ENCODE results near the gene IL1RAP.

IL1RAP gene

DNA sequence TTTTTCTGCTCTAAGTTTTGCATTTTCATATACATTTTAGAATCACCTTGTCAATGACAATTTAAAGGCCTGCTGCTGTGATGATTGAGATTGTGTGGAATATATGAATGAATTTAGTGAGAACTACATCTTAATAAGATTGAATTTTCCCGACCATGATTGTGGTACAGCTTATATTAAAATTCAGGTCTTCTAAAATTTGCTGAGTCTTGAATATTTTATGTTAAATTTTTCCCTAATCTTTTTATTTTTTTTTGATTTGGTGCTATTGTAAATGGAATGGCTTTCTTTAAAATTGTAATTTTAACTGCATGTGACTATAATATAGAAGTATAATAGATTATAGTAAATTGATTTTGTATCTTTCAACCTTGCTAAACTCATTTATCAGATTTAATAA lies 172.1 kb downstream of the IL1RAP start:
- H3K9me3 ChIP-seq (ENCODE audit: control insufficient read depth, insufficient read depth, low read length), result no peaks in the 10 kb centered on the region
- no peaks in the 10 kb centered on the region for H3K4me1 ChIP-seq (ENCODE audit: insufficient read depth, low read length)
- H3K9ac ChIP-seq (ENCODE audit: low read depth, low read length), result no peak overlapping the region
- no peaks in the 10 kb centered on the region for H3K36me3 ChIP-seq (ENCODE audit: insufficient read depth, low read length)

GRCh38 chr3:190690246-190690645 lies 176.4 kb downstream of the IL1RAP start:
- H3K9me3 ChIP-seq (ENCODE audit: control insufficient read depth, insufficient read depth, low read length), result no peaks in the 10 kb centered on the region
- no peaks in the 10 kb centered on the region for H3K36me3 ChIP-seq (ENCODE audit: insufficient read depth, low read length)
- H3K4me1 ChIP-seq (ENCODE audit: insufficient read depth, low read length), result no peaks in the 10 kb centered on the region
- no peak overlapping the region for H3K9ac ChIP-seq (ENCODE audit: low read depth, low read length)

DNA sequence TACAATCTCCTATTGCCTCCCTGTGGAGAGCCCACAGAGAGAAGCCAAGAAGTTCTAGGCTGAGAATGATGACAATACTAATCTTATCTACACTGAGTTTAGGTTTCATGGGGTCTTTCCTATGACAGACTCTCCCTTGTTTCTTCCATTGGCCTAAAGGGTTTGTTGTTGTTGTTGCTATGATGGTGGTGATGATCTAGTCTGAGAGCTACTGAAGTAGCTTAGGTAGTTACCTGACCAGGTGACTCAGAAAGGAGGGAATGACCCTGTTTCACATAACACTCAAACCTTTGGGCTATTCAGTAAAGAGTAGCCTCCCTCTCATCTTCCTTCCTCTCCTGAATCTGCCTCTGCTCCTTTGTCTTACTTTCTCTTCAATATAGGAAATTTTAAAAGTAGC lies 178.4 kb downstream of the IL1RAP start:
- no peaks in the 10 kb centered on the region for H3K4me1 ChIP-seq (ENCODE audit: insufficient read depth, low read length)
- H3K9ac ChIP-seq (ENCODE audit: low read depth, low read length), result no peak overlapping the region
- no peaks in the 10 kb centered on the region for H3K9me3 ChIP-seq (ENCODE audit: control insufficient read depth, insufficient read depth, low read length)
- no peaks in the 10 kb centered on the region for H3K36me3 ChIP-seq (ENCODE audit: insufficient read depth, low read length)

DNA sequence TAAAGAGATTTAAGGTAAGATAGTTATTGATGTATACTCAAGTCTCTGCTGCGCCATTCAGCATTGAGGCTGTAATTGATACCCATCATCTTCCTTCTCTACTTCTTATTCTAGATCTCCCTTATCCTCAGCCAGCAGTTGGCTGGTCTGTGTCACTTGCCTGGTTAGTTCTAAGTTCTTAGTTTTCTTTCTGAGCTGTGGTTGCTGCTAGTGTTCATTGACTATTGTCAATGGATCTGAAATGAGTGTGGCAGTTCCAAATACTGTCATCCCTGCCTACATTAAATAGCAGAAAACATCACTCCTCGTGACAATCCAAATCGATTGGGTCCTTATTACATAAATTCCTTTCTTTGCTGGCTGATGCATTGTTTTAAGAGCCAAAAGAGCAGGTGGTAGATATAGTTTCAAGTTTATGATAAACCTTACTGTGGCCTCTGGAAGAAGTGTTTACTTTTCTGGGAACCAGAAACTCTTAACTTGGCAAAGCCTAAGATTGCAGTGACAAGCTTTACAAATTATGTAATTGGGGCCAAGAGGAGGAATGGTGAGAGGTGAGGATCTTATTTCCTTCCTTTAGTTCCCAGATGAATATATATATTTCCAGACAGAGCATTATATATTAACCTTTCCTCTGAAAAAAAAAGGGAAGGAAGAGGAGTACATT lies 180.6 kb downstream of the IL1RAP start:
- no peaks in the 10 kb centered on the region for H3K36me3 ChIP-seq (ENCODE audit: insufficient read depth, low read length)
- no peak overlapping the region for H3K9ac ChIP-seq (ENCODE audit: low read depth, low read length)
- H3K9me3 ChIP-seq (ENCODE audit: control insufficient read depth, insufficient read depth, low read length), result no peaks in the 10 kb centered on the region
- no peaks in the 10 kb centered on the region for H3K4me1 ChIP-seq (ENCODE audit: insufficient read depth, low read length)

DNA sequence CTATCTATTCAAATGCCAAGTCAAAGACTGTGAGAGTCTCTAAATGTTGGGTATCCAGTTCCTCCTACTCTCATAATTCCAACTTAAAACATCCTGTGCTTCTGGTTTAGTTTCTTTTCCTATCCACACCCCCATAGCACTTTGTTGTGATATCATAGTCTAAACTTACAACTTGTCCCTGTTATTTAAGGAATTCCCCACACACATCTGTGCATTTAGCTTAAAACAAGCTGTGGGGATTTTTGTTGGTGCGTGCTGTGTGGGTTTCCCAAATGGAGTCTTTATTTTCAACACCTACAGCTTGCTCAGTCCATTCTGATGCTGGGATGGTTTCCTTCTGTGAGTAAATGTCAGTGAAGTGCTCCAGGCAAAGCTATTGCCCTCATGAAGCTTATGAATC lies 181.3 kb downstream of the IL1RAP start:
- Histone ChIP-seq H3K4me1 (ENCODE audit: insufficient read depth, low read length) (no peaks in the 10 kb centered on the region), H3K9me3 (ENCODE audit: control insufficient read depth, insufficient read depth, low read length) (no peaks in the 10 kb centered on the region), H3K36me3 (ENCODE audit: insufficient read depth, low read length) (no peaks in the 10 kb centered on the region), H3K9ac (ENCODE audit: low read depth, low read length) (no peak overlapping the region)

- Histone ChIP-seq H3K9me3 (ENCODE audit: control insufficient read depth, insufficient read depth, low read length) (no peaks in the 10 kb centered on the region), H3K36me3 (ENCODE audit: insufficient read depth, low read length) (no peaks in the 10 kb centered on the region), H3K4me1 (ENCODE audit: insufficient read depth, low read length) (no peaks in the 10 kb centered on the region), H3K9ac (ENCODE audit: low read depth, low read length) (no peak overlapping the region)
Observed at GRCh38 chr3:190695994-190696393, 182.1 kb downstream of the IL1RAP start.

DNA sequence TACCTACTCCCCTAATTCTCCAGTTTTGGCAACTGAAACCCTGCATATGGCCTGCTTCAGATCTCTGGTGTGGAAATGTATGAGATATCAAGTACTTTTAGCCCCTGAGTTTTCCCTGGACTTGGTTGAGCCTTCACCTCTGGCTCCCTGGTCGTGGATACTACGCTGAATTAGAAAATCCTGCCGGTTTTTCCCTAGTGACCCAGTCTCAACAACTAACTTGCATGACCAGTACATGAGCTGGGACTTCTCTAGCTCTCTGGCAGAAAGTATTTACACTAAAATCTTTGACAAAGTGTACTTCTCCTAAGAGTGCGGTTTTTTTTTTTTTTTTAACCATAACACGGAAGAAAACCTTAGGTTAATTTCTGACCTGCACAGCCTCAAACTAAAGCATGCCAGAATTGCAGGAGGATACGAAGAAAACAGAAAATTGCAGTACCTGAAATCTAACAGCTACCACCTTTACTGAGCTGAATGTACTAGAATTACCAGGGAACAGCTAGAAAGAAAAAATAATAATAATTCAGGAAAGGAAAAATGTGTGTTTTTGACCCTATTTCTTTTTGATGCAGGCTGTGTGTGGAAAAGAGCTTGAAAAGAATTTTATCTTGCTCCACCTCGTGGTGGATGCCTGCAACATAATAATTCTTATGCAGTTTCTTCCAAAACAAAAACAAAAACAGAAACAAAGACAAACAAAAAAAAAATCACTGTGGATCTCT lies 183.1 kb downstream of the IL1RAP start:
- Histone ChIP-seq H3K36me3 (ENCODE audit: insufficient read depth, low read length) (no peaks in the 10 kb centered on the region), H3K4me1 (ENCODE audit: insufficient read depth, low read length) (no peaks in the 10 kb centered on the region), H3K9ac (ENCODE audit: low read depth, low read length) (no peak overlapping the region), H3K9me3 (ENCODE audit: control insufficient read depth, insufficient read depth, low read length) (no peaks in the 10 kb centered on the region)

DNA sequence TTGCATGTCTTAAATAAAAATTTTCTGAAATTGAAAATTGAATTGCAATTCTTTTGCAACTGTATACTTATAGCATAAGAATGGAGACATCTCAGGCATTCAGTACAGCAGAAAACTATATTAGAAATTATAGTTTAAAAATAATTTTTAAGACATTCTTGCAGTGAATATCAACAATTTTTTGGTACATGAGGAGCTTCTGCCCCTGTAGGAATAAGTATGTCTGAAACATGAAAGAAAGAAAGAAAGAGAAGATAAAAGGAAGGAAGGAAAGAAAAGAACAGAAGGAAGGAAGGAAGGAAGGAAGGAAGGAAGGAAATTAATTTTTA lies 183.6 kb downstream of the IL1RAP start:
- Histone ChIP-seq H3K4me1 (ENCODE audit: insufficient read depth, low read length) (no peaks in the 10 kb centered on the region), H3K36me3 (ENCODE audit: insufficient read depth, low read length) (no peaks in the 10 kb centered on the region), H3K9me3 (ENCODE audit: control insufficient read depth, insufficient read depth, low read length) (no peaks in the 10 kb centered on the region), H3K9ac (ENCODE audit: low read depth, low read length) (no peak overlapping the region)

GRCh38 chr3:190697901-190698300 lies 184.0 kb downstream of the IL1RAP start:
- Histone ChIP-seq H3K9me3 (ENCODE audit: control insufficient read depth, insufficient read depth, low read length) (no peaks in the 10 kb centered on the region), H3K36me3 (ENCODE audit: insufficient read depth, low read length) (no peaks in the 10 kb centered on the region), H3K4me1 (ENCODE audit: insufficient read depth, low read length) (no peaks in the 10 kb centered on the region), H3K9ac (ENCODE audit: low read depth, low read length) (no peak overlapping the region)

- no peak overlapping the region for H3K9ac ChIP-seq (ENCODE audit: low read depth, low read length)
- H3K36me3 ChIP-seq (ENCODE audit: insufficient read depth, low read length), result no peaks in the 10 kb centered on the region
- H3K4me1 ChIP-seq (ENCODE audit: insufficient read depth, low read length), result no peaks in the 10 kb centered on the region
- H3K9me3 ChIP-seq (ENCODE audit: control insufficient read depth, insufficient read depth, low read length), result no peaks in the 10 kb centered on the region
Observed at GRCh38 chr3:190699776-190700175, 185.9 kb downstream of the IL1RAP start.

- H3K9ac ChIP-seq (ENCODE audit: low read depth, low read length), result no peak overlapping the region
- H3K36me3 ChIP-seq (ENCODE audit: insufficient read depth, low read length), result no peaks in the 10 kb centered on the region
- no peaks in the 10 kb centered on the region for H3K9me3 ChIP-seq (ENCODE audit: control insufficient read depth, insufficient read depth, low read length)
- H3K4me1 ChIP-seq (ENCODE audit: insufficient read depth, low read length), result no peaks in the 10 kb centered on the region
Observed at GRCh38 chr3:190701096-190701532, 187.2 kb downstream of the IL1RAP start.

GRCh38 chr3:190706582-190706981 lies 192.7 kb downstream of the IL1RAP start:
- H3K9me3 ChIP-seq (ENCODE audit: control insufficient read depth, insufficient read depth, low read length), result no peaks in the 10 kb centered on the region
- no peak overlapping the region for H3K9ac ChIP-seq (ENCODE audit: low read depth, low read length)
- no peaks in the 10 kb centered on the region for H3K36me3 ChIP-seq (ENCODE audit: insufficient read depth, low read length)
- peaks cover 5% of the 10 kb centered on the region; the same call in 1 of the 2 replicates for H3K4me1 ChIP-seq (ENCODE audit: insufficient read depth, low read length)
